HG03520 (cell line): ENCODE measurements around the gene ZER1.
"Not testable (repeated sequence)": the region's sequence is repeated elsewhere in the genome, so short reads cannot be mapped to it uniquely, and the experiment has no call there.

ENCODE experiments used
- ATAC-seq: cut with Tn5 transposase; IDR thresholded peaks from one replicate; pipeline ENCODE4 v1.9.1; 2021; ENCODE audit warnings: mild to moderate bottlenecking, moderate library complexity; ENCODE audit not compliant: unreplicated experiment

ZER1 gene

DNA sequence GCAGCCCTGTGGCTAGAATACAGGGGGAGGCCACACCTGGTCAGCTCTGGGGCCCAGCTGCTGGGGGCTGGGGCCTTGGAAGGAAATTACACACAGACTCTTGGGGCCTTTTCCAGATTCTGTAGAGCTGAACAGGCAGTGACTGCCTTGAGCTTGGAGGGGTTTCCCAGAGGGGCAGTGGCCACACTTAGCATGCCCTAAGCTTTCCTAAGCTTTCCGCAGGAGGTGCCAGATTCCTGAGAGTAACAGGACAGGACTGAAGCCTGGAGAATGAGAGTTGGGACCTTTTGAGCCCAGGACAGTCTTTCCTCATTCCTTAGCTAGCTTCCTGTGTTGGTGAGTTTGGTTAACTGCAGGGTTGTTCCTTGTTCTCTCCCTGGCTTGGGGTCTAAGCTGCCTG, 16.7 kb upstream of the ZER1 start:
- no peak for ATAC-seq

DNA sequence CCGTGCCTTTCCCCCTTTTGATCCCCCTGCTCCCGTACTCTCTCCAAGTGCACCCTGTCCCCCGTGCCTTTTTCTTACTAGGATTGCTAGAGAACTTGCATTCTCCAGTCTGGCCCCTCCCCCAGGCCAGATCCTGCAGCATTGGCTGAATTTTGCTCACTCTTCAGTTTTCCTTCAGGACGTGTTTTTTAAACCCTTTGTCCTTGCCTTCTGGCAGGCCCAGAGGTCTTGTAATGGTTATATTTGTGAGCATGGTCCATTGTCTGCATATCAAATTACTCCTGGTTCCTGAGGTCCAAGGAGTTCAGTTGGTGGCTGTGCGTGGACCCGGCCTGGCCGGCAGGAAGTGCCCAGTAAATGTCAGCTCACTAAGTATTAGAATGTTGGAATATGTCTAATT, 15.9 kb upstream of the ZER1 start:
- ATAC-seq = no peak

DNA sequence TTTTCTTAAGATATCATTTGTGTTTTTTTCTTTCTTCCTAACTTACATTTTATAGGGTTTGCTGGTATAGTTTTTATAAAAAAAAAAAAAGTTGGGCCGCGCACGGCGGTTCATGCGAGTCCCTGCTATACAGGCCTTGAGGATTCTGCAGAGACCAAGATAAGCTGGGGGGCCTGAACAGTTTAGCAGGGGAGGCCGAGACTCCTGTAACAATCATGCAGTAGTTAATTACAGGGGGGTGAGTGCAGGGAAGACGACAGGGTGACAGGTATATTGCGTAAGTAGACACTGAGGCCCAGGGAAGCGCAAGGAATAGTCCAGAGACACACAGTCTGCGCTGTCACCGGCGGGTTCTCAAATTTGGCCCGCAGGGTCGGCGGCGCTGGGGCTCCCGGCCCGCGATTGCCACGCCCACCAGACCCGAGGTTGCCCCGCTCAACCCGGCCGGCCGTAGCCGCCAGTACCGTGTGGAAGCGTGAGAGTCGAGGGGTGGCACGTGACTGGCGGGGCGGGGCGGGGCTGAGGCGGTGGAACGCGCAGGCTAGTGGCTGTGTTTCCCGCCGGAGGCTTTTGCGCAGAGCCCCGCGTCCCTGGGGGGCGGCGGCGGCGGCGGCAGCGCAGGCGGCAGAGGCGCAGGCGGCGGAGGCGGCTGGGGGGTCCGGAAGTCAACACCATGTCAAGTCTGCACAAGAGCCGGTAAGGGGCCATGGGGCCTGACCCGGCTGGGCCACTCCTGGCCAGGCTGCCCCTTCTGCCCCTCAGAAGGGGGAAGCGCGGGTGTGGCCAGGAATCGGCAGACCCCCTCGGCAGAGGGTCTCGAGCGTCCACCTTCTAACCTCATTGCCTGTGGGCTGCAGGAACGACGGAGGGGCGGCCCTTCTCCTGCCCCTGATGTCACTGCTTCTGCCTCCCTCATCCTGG, 15.2 kb upstream of the ZER1 start, which contains the start of gene TBC1D13:
TBC1D13 (plus strand) TSS at position 573 of the 921 bp plus-strand sequence; CDS start at position 674, 101 bp downstream.
- peak; percentile 72 for ATAC-seq

DNA sequence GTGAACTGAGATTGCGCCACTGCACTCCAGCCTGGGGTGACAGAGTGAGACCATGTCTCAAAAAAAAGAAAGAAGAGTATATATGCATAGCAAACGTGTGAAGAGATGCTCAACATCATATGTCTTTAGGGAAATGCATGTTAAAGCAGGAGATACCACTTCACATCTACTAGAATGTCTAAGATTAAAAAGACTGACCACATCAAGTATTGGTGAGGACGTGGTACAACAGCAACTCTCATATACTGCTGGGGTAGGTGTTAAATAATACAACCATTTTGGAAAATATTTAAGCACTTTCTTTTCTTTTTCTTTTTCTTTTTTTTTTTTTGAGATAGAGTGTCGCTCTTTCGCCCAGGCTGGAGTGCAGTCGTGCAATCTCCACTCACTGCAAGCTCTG, 13.7 kb upstream of the ZER1 start:
- no peak for ATAC-seq

DNA sequence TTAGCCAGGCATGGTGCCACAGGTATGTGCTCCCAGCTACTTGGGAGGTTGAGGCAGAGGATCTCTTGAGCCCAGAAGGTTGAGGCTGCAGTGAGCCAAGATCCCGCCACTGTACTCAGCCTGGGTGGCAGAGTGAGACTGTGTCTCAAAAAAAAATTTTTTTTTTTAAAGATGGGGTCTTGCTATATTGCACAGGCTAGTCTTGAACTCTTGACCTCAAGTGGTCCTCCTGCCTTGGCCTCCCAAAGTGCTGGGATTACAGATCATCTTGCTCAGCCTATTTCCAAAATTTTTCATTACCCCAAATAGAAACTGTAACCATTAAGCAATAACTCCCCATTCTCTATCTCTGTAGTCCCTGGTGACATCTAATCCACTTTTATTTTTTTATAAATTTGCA, 10.9 kb upstream of the ZER1 start:
- ATAC-seq = no peak

DNA sequence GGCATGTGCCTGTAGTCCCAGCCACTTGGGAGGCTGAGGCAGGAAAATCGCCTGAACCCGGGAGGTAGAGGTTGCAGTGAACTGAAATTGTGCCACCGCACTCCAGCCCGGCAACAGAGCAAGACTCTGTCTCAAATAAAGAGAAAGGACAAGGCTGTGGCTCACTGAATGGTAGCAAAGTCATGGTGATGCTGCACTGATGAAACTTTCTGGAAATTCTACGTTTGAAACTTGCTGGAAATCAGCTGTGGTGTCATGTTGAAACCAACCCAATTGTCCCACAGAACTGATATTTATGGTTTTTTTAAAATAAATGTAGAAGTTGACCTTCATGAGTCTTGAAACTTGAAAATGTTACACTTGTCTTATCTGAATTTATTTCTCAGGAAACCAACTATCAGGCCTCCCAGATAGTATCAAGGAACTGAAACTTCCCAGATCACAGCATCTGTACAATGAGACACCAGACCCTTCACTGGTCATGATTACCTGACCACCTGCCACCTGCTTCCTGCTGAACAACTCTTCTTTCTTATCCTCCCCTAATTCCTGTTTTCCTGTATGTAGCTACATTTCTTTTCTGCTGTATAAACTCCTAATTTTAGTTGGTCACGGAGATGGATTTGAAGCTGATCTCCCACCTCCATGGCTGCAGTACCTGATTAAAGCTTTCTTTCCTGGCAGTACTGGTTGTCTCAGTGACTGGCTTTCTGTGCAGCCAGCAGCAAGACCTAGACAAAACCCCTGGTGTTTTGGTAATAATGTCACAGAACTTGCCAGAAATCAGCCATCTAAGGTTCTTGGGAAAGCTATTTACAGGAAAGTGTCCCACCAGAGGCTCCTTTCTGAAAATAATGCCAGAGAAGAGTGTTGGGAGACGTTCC, 9.7 kb upstream of the ZER1 start:
- no peak for ATAC-seq

DNA sequence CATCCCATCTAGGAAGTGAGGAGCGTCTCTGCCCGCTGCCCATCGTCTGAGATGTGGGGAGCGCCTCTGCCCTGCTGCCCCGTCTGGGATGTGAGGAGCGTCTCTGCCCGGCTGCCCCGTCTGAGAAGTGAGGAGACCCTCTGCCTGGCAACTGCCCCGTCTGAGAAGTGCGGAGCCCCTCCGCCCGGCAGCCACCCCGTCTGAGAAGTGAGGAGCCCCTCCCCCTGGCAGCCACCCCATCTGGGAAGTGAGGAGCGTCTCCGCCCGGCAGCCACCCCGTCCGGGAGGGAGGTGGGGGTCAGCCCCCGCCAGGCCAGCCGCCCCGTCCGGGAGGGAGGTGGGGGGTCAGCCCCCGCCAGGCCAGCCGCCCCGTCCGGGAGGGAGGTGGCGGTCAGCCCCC, 8.4 kb upstream of the ZER1 start:
- not testable (repeated sequence) for ATAC-seq

DNA sequence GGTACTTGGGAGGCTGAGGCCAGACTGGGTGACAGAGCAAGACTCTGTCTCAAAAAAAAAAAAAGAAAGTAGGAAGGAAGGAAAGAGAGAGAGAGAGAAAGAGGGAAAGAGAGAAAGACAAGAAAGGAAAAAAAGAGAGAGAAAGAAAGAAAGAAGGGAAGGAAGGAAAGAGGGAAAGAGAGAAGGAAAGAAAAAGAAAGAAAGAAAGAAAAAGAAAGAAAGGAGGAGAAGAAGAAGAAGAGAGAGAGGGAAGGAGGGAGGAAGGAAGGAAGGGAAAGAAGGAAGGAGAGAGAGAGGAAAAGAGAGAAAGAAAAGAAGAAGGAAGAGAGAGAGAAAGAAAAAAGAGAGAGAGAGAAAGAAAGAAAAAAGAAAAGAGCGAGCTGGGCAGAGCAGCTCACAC, 3.1 kb upstream of the ZER1 start:
- ATAC-seq = no peak

DNA sequence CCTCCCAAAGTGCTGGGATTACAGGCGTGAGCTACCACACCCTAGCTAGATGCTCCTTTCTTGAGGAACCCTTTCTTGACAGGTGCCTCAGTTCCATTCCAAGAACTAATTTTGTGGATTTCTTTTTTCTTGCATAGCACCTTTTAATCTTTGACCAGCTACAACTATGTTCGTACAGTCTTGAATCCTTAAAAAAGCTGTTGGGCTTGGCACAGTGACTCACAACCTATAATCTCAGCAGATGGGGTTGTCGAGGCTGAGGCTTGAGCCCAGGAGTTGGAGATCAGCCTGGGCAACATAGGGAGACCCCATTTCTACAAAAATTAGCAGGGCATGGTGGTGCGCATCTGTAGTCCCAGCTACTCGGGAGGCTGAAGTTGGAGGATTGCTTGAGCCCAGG, 1.3 kb upstream of the ZER1 start:
- ATAC-seq = no peak

DNA sequence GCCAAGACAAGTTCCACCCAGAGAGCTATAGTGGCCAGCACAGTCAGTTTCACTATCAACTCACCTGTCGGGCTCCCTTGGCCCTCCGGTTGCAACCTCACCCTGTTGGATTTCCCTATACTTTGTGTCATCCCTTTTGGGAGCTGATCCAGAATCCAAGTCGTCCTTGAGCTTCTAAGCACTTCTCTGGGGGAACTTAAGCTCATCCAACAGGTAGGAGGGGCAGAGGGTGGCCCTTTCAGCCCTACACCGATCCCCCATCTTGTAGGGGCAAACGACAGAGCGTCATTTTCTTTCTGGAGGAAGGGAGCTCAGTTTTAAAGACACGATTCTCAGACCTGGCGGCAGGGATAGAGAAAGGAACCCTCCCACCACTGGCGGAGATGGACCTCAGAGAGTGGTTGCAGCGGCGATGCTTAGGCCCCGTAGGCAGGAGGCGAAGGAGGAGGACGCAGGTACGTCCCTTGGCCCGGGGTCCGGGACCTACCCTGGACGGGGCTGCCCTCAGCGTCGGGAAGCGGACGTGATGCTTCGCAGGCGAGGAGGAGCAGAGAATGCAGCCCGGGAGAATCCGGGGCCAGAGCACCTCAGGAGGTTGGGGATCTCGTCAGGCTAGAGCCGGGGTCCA, 519 bp downstream of the ZER1 start:
- ATAC-seq = peak; percentile 16

DNA sequence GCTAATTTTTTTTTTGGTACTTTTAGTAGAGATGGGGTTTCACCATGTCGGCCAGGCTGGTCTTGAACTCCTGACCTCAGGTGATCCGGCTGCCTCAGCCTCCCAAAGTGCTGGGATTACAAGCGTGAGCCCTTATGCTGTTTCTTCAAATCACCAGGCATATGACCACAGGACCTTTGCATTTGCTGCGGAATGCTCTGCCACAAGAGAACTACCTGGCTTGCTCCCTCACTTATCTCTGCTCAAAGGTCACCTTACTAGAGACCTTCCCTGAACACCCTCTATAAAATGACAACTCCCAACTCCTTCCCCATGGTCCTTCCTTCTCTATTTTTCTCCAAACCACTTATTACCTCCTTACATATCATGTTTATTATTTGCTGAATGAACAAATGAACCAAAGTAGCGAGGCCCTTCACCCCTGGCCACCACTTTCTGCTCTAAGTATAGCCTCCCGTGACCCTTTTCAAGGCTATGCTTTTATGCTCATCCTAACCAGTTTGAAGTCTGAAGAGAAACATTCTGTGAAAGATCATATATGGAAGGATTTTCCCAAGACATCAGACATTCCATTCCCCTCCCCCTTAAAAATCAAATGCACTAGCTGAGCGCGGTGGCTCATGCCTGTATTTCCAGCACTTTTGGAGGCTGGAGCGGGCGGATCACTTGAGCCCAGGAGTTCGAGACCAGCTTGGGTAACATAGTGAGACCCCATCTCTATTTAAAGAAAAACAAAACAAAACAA, 1.3 kb downstream of the ZER1 start:
- no peak for ATAC-seq

DNA sequence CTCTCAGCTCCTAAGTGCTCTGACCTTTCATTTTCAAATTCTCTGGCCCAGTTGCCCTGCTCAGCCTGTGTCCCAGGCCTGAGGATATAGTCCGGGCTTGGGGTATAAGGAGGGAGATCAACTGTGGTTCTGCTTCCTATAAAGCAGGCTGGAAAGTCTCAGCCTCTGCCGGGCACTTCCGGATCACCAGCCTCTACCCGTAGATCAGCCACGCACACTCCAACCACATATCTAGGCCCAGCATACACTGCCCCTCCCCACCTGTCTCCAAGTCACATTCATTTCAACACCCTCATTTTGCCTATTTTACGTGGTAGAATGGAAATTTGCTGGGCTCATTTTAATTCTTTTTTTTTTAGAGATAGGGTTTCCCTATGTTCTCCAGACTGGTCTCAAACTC, 3.1 kb downstream of the ZER1 start:
- no peak for ATAC-seq

DNA sequence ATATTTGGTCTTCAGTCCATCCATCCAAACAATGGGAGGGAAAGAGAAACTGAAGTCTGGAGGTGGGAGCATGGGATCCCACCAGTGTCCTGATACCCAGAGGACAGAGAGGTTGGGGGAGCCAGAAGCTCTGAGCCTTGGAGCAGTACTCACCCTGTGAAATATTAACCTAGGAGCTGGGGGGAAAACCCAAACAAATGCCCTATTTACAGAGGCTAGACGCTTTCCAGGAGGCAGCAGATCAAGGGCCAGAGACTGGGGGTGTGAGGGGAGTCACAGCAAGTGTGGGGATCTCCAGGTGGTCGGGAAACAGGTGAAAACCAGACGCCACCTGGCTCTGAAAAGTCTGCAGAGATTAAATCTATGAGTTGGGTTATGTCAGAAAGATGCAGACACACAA, 6.2 kb downstream of the ZER1 start:
- no peak for ATAC-seq

DNA sequence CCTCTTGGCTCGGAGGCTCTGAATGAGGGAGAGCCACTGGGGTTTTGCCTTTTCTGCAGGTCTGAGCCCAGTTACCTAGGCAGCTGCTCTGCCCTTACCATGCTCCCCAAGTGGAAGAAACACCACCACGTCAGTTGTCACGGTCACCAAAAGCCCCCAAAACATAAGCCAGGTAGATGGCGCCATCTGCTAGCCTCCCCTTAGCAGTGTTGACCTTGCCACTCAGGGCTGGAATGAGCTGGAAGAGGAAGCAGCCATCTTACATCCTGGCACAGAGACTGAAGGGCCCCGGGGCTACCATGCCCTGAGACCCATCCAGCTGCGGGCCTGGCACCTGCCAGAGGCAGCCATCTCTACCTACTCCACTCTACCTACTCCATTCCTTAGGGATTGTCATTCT, 7.4 kb downstream of the ZER1 start:
- ATAC-seq = no peak

DNA sequence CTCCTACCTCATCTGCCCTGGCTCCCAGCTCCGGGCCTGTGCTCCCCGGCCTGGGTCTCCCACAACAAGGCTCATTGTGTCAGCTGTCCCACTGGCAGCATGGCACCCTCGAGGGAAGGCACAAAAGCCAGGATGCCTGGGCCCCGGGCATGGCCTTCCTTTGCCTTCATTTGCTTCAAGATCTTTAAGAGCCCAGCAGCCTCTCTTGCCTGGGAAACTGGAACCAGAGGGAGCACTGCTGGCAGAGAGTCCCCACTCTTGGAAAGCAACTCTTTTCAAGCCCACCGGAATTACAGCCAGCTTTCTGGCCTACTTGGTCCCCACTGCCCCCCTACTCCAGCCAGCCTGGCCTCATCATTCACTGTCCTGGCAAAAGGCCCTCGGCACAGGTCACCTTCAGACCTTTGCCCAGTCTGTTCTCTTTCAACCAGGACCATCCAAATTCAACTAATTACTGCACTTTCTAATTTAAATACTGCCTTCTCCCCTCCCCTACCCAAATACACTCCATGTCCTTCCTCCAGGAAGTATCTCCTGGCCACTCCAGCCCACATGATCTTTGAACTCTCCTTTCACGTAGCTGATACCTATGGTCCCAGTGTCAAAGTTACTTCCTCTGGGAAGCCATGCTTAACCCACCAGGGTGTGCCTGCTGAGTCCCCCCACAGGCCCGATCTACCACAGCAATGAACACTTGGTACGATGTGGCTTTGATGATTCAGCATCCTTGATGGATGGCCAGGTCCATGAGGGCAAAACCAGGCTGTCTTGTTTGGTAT, 8.9 kb downstream of the ZER1 start:
- no peak for ATAC-seq

DNA sequence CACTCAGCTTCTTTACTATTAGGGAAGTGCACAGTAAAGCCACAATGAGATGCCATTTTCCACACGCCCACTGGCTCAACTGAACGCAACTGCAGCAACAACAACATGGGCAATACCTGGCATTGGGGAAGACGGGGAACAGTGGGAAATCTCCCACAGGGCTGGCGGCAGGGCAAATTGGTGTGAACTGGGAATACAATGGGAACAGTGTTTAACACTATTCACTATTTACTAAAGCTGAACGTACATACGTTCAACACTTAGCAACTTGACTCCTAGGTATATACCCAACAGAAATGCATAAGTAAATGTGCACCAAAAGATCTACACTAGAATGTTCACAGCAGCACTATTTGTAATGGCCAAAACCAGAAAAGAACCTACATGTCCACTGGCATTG, 14.1 kb downstream of the ZER1 start:
- no peak for ATAC-seq

DNA sequence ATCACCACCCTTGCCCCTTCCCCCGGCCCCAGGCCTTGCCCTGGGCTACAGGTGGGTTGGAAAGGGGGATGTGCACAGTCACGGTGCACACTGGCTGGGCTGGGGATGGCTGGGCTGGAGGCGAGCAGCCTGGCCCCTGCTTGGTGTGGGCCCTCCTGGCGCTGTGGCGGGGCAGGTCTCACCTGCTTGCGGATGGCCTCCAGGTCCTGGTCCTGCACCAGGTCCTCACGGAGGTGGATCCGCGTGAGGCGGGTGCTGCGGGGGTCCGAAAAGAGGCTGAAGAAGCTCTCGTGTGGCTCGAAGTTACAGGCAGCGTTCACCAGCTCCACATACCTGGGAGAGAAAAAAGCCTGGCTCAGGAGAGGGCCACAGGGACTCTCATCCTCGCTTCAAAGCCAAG, 18.1 kb downstream of the ZER1 start:
- ATAC-seq = no peak

DNA sequence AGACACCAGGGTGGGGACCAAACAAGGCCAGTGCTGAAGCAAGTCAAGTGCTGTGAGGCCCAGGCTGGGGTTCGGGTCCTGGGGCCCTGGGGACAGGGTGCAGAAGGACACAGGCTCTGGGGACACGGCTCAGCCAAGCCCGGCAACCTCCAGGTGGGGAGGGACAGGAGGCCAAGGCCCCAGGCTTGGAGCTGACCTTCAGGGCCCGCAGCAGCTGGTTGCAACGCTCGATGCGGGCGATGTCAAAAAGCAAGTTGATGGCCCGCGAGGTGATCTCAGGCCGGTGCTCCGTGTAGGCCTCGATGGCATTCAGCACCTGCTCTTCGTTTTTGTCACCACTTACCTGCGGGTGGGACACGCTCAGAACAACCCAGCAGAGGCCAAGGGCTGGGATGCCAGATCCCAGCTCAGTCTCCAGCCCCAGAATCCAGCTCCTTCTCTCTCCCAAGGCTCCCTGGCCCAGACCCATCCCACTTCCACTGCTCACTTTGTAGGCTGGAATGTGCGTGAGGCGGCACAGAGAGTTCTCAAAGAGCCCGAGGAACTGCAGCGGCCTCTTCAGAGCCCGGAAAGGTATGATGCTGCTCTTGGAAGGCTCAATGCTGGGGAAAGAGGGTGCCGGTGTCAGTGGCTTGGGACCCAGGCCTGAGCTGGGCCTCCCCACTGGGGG, 20.7 kb downstream of the ZER1 start:
- no peak for ATAC-seq

DNA sequence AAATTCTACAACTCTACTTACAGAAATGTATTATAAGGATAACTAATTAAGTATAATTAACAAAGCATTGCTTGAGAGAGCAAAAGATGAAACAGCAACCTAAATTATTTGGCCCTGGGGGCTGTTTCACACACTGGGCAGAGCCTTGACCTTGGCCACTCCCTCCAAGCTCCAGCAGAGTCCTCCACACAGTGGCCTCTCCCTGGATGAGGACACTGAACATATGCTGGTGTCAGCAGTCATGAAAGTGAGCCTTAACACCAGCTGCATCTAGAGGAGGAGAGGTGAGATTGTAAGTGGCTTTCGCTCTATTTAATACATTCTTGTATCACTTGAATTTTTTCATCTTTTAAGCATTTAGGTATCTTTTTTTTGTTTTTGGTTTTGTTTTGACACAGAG, 24.5 kb downstream of the ZER1 start:
- no peak for ATAC-seq
